Transverse colon (tissue), 3 donors: ENCODE results near the gene FURIN.

Experiments
- POLR2A ChIP-seq: fragments of 450-650 bp; IDR thresholded peaks from one replicate; pipeline ENCODE4 v1.6.1; 2016; ENCODE audit warnings: antibody characterized with exemption, mild to moderate bottlenecking, moderate library complexity
- TF ChIP-seq, protein P1 (sequence below), 5 experiments: fragments of 200-600 bp in 3 of 5; fragments of 450-650 bp in 2 of 5; sonication (generic) in 3 of 5; IDR thresholded peaks; 1 replicate in 2 of 5; 2 replicates in 3 of 5; pipeline ENCODE4 v1.5.1; 2016 to 2017; ENCODE audit warnings: antibody characterized with exemption in 5 of 5, inconsistent platforms in 3 of 5, mild to moderate bottlenecking in 2 of 5, moderate library complexity in 1 of 5

DNA sequence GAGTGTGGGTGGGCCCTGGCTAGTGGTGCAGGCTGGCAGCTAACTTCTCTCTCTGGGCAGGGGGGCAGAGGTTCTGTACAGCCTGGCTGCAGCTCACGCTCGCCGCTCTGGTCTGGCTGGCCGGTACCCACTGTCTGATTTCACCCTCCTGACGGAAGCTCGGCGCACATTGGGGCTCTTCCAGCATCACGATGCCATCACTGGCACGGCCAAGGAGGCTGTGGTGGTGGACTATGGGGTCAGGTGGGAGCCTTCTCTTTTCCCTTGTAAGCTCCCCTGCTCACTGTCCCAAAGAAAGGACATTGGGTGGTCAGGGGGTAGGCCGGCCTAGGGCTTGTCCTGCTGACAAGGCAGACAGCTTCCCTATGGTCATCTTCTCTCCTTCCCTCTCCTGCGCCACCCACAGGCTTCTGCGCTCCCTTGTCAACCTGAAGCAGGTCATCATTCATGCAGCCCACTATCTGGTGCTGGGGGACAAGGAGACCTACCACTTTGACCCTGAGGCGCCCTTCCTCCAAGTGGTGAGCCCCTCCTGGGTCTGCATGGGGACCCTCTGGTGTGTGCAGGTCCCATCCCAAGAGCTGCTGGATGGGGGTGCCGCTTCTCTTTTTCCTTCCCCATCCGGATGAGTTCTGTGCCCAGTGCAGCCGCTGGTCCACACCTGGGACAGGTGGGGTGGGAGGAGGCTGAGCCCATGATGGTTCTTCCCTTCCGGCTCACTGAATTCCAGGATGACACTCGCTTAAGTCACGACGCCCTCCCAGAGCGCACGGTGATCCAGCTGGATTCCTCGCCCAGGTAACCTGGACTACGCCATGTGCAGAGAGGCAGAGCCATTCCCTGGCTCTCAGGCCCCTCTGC lies 42.3 kb downstream of the FURIN start:
- TF ChIP-seq, protein P1, sequence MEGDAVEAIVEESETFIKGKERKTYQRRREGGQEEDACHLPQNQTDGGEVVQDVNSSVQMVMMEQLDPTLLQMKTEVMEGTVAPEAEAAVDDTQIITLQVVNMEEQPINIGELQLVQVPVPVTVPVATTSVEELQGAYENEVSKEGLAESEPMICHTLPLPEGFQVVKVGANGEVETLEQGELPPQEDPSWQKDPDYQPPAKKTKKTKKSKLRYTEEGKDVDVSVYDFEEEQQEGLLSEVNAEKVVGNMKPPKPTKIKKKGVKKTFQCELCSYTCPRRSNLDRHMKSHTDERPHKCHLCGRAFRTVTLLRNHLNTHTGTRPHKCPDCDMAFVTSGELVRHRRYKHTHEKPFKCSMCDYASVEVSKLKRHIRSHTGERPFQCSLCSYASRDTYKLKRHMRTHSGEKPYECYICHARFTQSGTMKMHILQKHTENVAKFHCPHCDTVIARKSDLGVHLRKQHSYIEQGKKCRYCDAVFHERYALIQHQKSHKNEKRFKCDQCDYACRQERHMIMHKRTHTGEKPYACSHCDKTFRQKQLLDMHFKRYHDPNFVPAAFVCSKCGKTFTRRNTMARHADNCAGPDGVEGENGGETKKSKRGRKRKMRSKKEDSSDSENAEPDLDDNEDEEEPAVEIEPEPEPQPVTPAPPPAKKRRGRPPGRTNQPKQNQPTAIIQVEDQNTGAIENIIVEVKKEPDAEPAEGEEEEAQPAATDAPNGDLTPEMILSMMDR (IDR thresholded peaks at IDR 0.05): no peak
- TF ChIP-seq POLR2A: no peak
